Measurements from ENCODE around the gene NR5A1. TPM values are rescaled to one million over a fixed set of nuclear protein-coding genes. Genes with fewer than 3 reads are reported as not detected.

The NR5A1 gene
- total RNA-seq, 1 experiment from 2014 or later: 0.09 TPM

- H3K36me3 ChIP-seq (ENCODE audit: control insufficient read depth, insufficient read depth, low read length): no peaks in the 10 kb centered on the region
- H3K27me3 ChIP-seq (replicated peaks; ENCODE audit: control insufficient read depth, insufficient read depth, low read length): no peaks in the 10 kb centered on the region
- BruUV-seq (replicated peaks): no TSS peak
- ChIA-PET CTCF (no interaction called here), POLR2A (no interaction called here)
- no peaks in the 10 kb centered on the region for H3K4me1 ChIP-seq
- no peak overlapping the region for H3K4me3 Mint-ChIP-seq (ENCODE audit: unreplicated experiment)
- H3K9me3 Mint-ChIP-seq (ENCODE audit: unreplicated experiment): no peaks in the 10 kb centered on the region
- H3K27ac Mint-ChIP-seq (ENCODE audit: unreplicated experiment): no peak overlapping the region
- no peak for TF ChIP-seq CTCF (IDR thresholded peaks at IDR 0.05; ENCODE audit: insufficient read depth in 1 of 2, low read depth in 1 of 2, low read length in 1 of 2, severe bottlenecking in 1 of 2, unreplicated experiment in 1 of 2)
- no peak overlapping the region for H3K4me3 ChIP-seq (ENCODE audit: low read depth, low read length)
- no peaks in the 10 kb centered on the region for H3K4me1 Mint-ChIP-seq (ENCODE audit: low read depth, unreplicated experiment)
- DNase-seq: no peak
- H3K9me3 ChIP-seq: no peaks in the 10 kb centered on the region
- peaks cover 4% of the 10 kb centered on the region for H3K27me3 Mint-ChIP-seq (ENCODE audit: insufficient read depth, unreplicated experiment)
- H3K36me3 Mint-ChIP-seq (ENCODE audit: insufficient read depth, unreplicated experiment): no peaks in the 10 kb centered on the region
- intact Hi-C loops (cut with micrococcal nuclease; ENCODE audit: unreplicated experiment): no loop called here
These were observed 39.0 kb downstream of the NR5A1 start for GRCh38 chr9:124468061-124468740.

- no peak for DNase-seq
- H3K4me1 ChIP-seq: no peaks in the 10 kb centered on the region
- H3K9me3 ChIP-seq: no peaks in the 10 kb centered on the region
- Mint-ChIP-seq H3K27me3 (ENCODE audit: insufficient read depth, unreplicated experiment) (peaks cover 7% of the 10 kb centered on the region), H3K4me1 (ENCODE audit: low read depth, unreplicated experiment) (no peaks in the 10 kb centered on the region), H3K27ac (ENCODE audit: unreplicated experiment) (no peak overlapping the region), H3K36me3 (ENCODE audit: insufficient read depth, unreplicated experiment) (no peaks in the 10 kb centered on the region), H3K9me3 (ENCODE audit: unreplicated experiment) (no peaks in the 10 kb centered on the region), H3K4me3 (ENCODE audit: unreplicated experiment) (no peak overlapping the region)
- TF ChIP-seq CTCF (IDR thresholded peaks at IDR 0.05; ENCODE audit: insufficient read depth in 1 of 2, low read depth in 1 of 2, low read length in 1 of 2, severe bottlenecking in 1 of 2, unreplicated experiment in 1 of 2): no peak
- CTCF ChIA-PET: no interaction called here
- H3K27me3 ChIP-seq (replicated peaks; ENCODE audit: control insufficient read depth, insufficient read depth, low read length): no peaks in the 10 kb centered on the region
- no TSS peak for BruUV-seq (replicated peaks)
- no peaks in the 10 kb centered on the region for H3K36me3 ChIP-seq (ENCODE audit: control insufficient read depth, insufficient read depth, low read length)
- intact Hi-C loops (cut with micrococcal nuclease; ENCODE audit: unreplicated experiment): no loop called here
- POLR2A ChIA-PET: no interaction called here
- H3K4me3 ChIP-seq (ENCODE audit: low read depth, low read length): no peak overlapping the region
These were observed 39.7 kb downstream of the NR5A1 start for GRCh38 chr9:124467410-124468060.

GRCh38 chr9:124465736-124466135, 41.5 kb downstream of the NR5A1 start:
- no peaks in the 10 kb centered on the region for H3K9me3 Mint-ChIP-seq (ENCODE audit: unreplicated experiment)
- ChIA-PET CTCF (no interaction called here), POLR2A (no interaction called here)
- H3K27ac Mint-ChIP-seq (ENCODE audit: unreplicated experiment): no peak overlapping the region
- Histone ChIP-seq H3K4me3 (ENCODE audit: low read depth, low read length) (no peak overlapping the region), H3K36me3 (ENCODE audit: control insufficient read depth, insufficient read depth, low read length) (no peaks in the 10 kb centered on the region), H3K4me1 (no peaks in the 10 kb centered on the region), H3K27me3 (replicated peaks; ENCODE audit: control insufficient read depth, insufficient read depth, low read length) (no peaks in the 10 kb centered on the region), H3K9me3 (no peaks in the 10 kb centered on the region)
- no peak for DNase-seq
- peaks cover 6% of the 10 kb centered on the region for H3K27me3 Mint-ChIP-seq (ENCODE audit: insufficient read depth, unreplicated experiment)
- no peaks in the 10 kb centered on the region for H3K36me3 Mint-ChIP-seq (ENCODE audit: insufficient read depth, unreplicated experiment)
- TF ChIP-seq CTCF (IDR thresholded peaks at IDR 0.05; ENCODE audit: insufficient read depth in 1 of 2, low read depth in 1 of 2, low read length in 1 of 2, severe bottlenecking in 1 of 2, unreplicated experiment in 1 of 2): no peak
- intact Hi-C loops (cut with micrococcal nuclease; ENCODE audit: unreplicated experiment): no loop called here
- no peaks in the 10 kb centered on the region for H3K4me1 Mint-ChIP-seq (ENCODE audit: low read depth, unreplicated experiment)
- BruUV-seq (replicated peaks): no TSS peak
- H3K4me3 Mint-ChIP-seq (ENCODE audit: unreplicated experiment): no peak overlapping the region

All from Caco-2 (cell line).